Dermis blood vessel endothelial cell (primary cell): ENCODE results near the gene C1QA. TPM values are rescaled to one million over a fixed set of nuclear protein-coding genes. Genes with fewer than 3 reads are reported as not detected.
"Not testable (repeated sequence)": the region's sequence is repeated elsewhere in the genome, so short reads cannot be mapped to it uniquely, and the experiment has no call there.

Experiments
- DNase-seq: peaks from one replicate; pipeline ENCODE4 v3.0.0; 2010
- total RNA-seq: library from RNA; depleted of rRNA; stranded (reverse); fragments of >200 nt; gene quantifications from 2 replicates; pipeline ENCODE4 v1.2.3, GENCODE V29; 2014

Gene C1QA
- total RNA-seq, 1 donor from 2014 or later = not detected

DNA sequence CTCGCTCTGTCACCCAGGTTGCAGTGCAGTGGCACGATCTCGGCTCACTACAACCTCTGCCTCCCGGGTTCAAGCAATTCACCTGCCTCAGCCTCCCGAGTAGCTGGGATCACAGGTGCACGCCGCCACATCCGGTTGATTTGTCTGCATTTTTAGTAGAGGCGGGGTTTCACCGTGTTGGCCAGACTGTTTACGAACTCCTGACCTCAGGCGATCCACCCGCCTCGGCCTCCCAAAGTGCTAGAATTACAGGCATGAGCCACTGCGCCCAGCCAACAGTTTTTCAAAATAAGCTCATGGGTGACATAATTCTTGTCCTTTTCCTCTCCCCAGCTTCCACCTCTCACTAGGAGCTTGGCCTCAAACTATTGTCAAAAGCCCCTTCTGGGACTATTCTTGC lies 39.7 kb downstream of the C1QA start:
- DNase-seq = not testable (repeated sequence)

DNA sequence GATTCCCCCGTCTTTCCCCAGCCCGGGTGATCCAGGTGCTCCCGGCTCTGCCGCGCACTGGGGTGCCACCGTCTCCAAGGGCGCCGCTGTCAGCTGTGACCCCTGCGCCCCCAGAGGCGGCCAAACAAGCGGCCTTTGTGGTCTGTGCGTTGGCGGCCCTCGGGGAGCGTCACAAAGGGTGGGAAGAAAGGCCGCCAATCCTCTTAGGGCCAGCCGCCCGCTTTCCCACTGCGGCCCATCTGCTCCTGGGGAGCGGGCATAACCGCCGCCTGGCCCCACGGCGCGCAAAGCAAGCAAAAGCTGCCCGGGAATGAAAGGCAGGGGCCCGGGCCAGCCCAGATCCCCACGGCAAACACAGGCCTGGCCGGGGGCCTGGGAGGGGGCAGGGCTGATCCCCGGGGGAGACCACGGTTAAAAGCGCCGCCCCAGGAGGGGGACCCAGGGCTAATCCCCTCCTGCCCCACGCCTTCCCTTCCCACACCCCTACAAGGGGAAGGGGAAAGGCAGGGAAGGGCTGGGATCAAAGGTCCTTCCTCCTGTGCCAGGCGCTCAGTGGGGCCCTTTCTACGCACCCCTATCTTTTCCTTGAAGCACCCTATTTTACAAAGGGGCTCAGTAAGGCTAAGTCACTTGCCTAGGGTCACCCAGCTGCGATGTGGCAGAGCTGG lies 40.6 kb downstream of the C1QA start:
- no peak for DNase-seq

DNA sequence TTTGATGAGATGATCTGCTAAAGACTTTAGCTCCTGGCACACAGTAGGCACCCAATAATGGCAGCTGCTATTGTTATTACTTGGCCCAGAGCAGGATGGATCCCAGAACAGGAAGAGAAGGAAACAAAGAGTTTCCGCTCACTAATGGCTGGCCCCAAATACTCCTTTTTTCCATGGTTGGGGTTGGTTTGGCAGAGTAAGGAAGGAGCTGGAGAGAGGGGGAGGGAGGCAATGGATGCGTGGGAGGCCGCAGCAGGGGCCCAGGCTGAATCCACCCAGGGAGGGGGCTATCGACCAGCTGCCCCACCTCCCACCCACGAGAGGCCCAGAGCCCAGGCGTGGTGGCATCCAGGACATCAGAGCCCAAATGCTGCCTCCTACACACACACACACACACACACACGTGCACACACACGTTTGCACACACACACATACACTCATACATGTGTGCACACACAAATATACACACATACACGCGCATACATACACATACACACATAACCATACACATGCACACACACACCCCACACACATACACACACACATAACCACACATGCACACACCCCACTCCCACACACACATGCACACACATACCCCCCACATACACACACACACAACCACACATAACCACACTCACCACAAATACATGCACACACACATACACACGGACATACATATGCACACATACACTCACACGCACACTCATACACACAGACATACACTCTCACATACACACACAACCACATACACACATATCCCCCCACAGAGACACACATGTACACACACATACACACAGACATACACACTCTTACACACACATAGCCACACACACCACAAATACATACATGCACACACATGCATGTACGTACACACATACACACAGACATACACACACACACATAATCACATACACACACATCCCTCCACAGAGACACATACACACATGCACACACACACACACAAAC lies 41.8 kb downstream of the C1QA start:
- peak; percentile 69 for DNase-seq

DNA sequence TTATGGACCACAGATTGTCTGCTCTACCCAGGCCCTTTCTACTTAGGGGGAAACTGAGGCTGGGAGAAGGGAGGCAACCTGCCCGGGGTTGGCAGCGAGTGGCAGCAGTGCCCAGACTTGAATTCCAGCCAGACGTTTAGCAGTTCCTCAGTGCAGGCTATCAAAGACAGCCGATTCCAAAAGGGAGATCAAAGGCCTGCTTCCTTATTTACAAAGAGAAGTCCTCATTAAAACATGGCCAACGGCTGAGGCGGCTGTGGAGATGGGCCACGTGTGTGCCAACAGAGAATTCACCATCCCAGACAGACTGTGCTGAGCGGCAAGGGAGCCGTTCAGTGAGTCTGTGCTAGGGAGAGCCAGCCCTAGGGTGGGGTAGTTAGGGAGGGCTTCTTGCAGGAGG lies 44.3 kb downstream of the C1QA start:
- no peak for DNase-seq

DNA sequence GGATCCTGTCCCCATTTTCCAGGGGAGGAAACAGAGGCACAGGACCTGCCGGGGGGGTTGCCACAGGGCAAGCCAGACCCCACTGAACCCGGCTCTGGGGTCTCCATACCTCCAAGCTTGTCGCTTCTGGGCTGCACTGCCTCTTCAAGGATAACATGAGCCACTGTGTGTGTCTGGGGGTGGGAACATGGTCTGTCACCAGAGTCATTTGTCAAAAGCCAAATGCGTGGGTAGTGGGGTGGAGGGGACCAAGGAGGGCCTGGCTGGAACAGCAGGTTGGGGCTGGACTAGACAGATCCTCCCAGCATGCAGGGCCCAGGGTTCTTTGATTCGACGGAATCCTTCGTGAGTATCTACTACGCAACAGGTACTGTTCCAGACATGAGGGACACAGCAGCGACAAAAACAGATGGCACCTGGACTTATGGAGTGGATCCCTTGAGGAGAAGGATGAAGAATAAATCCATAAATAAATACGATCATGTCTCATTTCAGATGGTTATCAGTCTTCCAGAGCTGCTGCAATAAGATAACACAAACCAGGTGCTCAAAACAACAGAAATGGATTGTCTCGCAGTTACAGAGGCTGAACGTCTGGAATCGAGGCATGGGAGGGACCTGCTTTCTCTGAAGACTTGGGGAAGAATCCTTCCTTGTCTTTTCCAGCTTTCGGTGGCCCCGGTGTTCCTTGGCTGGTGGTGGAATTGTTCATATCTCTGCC lies 45.3 kb downstream of the C1QA start:
- DNase-seq = no peak

DNA sequence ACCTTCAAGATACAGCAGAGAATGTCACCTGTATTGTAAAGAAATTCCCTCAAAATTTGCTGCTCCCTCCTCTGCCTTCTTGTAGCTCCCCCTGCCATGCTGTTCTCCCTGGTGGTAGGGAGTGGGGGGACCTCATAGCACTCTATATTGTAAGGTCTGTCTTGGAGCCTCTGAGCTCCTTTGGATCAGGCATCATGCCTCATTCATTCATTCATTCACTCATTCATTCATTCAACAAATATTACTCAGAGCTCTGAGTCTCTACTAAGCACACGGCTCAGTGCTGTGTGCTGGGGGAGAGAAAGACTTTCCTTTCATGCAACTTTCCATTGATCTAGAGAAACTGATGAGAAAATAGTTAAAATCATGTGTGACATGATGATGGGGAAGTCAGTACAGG lies 47.1 kb downstream of the C1QA start:
- no peak for DNase-seq

DNA sequence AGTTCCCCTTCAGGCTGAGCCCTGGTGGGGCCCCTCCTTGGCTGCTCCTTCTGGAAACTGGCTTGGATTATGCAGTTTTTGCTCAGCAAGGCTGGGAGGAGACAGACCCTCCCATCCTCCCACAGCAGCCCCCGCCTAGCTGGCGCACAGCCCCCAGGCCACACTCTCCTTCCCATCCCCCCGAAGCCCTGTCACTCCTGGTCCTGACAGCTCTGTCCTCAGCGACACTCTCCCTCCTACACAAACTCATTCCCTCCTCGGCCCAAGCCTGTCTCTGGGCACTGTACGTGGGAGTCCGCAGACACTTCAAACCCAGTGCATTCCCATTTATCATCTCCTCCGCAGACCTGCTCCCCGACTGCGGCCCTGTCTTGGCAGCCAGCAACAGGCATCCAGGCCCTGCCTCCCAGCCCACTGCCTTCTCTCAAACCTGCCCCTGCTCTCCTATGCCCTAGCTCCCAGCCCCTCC lies 49.2 kb downstream of the C1QA start:
- no peak for DNase-seq

DNA sequence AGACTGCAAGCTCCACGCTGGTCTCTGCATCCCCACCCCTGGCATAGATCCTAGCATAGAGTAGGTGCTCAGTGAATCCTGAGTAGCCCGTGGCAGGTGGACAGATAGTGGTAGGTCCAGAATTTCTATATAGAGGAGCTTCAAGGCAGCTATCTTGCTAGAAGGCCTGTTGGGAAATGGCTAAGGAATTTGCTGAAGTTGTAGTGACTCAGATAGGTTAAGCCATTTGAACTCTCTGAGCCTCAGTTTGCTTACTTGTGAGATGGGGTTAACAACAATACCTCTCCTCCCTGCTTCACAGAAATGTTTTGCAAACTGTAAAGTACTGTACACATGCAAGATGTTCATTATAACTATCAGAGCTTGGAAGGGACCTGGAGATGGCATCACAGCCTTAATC lies 50.8 kb downstream of the C1QA start:
- DNase-seq = no peak

DNA sequence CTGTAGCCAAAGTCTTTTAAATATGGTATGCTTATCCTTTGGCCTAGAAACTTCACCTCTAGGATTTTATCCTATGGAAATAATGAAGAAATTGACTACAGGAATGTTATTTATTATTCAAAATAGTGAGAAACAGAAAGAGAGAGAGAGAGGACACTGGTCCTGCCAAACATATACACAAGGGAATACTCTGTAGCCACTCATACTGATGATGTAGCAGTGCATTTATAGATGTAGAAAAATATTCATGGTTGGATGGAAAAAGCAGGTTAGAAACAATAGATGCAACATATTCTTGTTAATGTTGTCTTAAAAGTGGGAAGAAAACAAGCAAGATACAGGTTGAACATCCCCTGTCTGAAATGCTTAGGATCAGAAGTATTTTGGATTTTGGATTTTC lies 52.0 kb downstream of the C1QA start:
- no peak for DNase-seq

Other genes with a start within 250 kb of the C1QA start
- 12.8 and 13.6 TPM in 2 replicates for gene ZBTB40, start 184.8 kb upstream of the C1QA start, total RNA-seq
- gene EPHA8, start 73.1 kb upstream of the C1QA start, total RNA-seq = not detected in 2 replicates
- not detected in 2 replicates for gene C1QC, start 7.0 kb downstream of the C1QA start, total RNA-seq
- not detected in 2 replicates for gene C1QB, start 16.6 kb downstream of the C1QA start, total RNA-seq
- 35.1 and 42.3 TPM in 2 replicates for gene EPHB2, start 74.2 kb downstream of the C1QA start, total RNA-seq